Trophoblast cell (in vitro differentiated cells and primary cell): ENCODE data around the gene KRTAP4-16.
"Not testable (repeated sequence)": the region's sequence is repeated elsewhere in the genome, so short reads cannot be mapped to it uniquely, and the experiment has no call there.

ENCODE experiments used
- DNase-seq, 2 donors: peaks; one replicate each; pipeline ENCODE4 v3.0.0-alpha.2; 2016
- H2AFZ ChIP-seq: 2 replicates; pipeline ENCODE4 v1.6.1; 2013; ENCODE audit warnings: low read length, moderate library complexity, mild to moderate bottlenecking; ENCODE audit not compliant: insufficient read depth, poor library complexity
- H2AK5ac ChIP-seq: 2 replicates; pipeline ENCODE4 v1.6.1; 2013; ENCODE audit warnings: mild to moderate bottlenecking, low read length
- H2BK120ac ChIP-seq: 2 replicates; pipeline ENCODE4 v1.6.1; 2013; ENCODE audit warnings: low read length, mild to moderate bottlenecking, moderate library complexity; ENCODE audit not compliant: insufficient read depth, poor library complexity
- H2BK12ac ChIP-seq: 2 replicates; pipeline ENCODE4 v1.6.1; 2013; ENCODE audit warnings: mild to moderate bottlenecking, low read length, moderate library complexity
- H2BK5ac ChIP-seq: 2 replicates; pipeline ENCODE4 v1.6.1; 2013; ENCODE audit warnings: low read length, low read depth, moderate library complexity, mild to moderate bottlenecking; ENCODE audit not compliant: poor library complexity
- H3K14ac ChIP-seq: 2 replicates; pipeline ENCODE4 v1.6.1; 2013; ENCODE audit warnings: mild to moderate bottlenecking, low read length
- H3K18ac ChIP-seq: 2 replicates; pipeline ENCODE4 v1.6.1; 2013; ENCODE audit warnings: mild to moderate bottlenecking, low read length
- H3K23ac ChIP-seq: 2 replicates; pipeline ENCODE4 v1.6.1; 2013; ENCODE audit warnings: low read length
- H3K27ac ChIP-seq: 2 replicates; pipeline ENCODE4 v1.5.1; 2013; ENCODE audit warnings: low read depth, mild to moderate bottlenecking, inconsistent platforms, low read length, moderate library complexity
- H3K27me3 ChIP-seq: 2 replicates; pipeline ENCODE4 v1.6.1; 2013; ENCODE audit warnings: inconsistent platforms, mild to moderate bottlenecking, low read length, moderate library complexity; ENCODE audit not compliant: insufficient read depth
- H3K36me3 ChIP-seq, 2 experiments: 1 replicate in 1 of 2; 2 replicates in 1 of 2; pipeline ENCODE4 v1.6.1; 2013; ENCODE audit warnings: low read length in 2 of 2, mild to moderate bottlenecking in 2 of 2, moderate library complexity in 1 of 2; ENCODE audit not compliant: insufficient read depth in 2 of 2, control insufficient read depth in 1 of 2
- H3K4ac ChIP-seq: 2 replicates; pipeline ENCODE4 v1.6.1; 2013; ENCODE audit warnings: low read depth, mild to moderate bottlenecking, low read length, moderate library complexity
- H3K4me1 ChIP-seq, 2 experiments: 1 replicate in 1 of 2; 2 replicates in 1 of 2; pipeline ENCODE4 v1.6.1; 2013; ENCODE audit warnings: low read length in 2 of 2, mild to moderate bottlenecking in 2 of 2, moderate library complexity in 1 of 2; ENCODE audit not compliant: insufficient read depth in 2 of 2, control insufficient read depth in 1 of 2
- H3K4me2 ChIP-seq: 2 replicates; pipeline ENCODE4 v1.6.1; 2013; ENCODE audit warnings: inconsistent platforms, mild to moderate bottlenecking, low read length, moderate library complexity
- H3K4me3 ChIP-seq: 2 replicates; pipeline ENCODE4 v1.5.1; 2013; ENCODE audit warnings: mild to moderate bottlenecking, low read depth, low read length, inconsistent platforms
- H3K79me1 ChIP-seq: one replicate; pipeline ENCODE4 v1.6.1; 2013; ENCODE audit warnings: low read length
- H3K79me2 ChIP-seq: 2 replicates; pipeline ENCODE4 v1.6.1; 2013; ENCODE audit warnings: low read length, mild to moderate bottlenecking; ENCODE audit not compliant: control insufficient read depth, insufficient read depth, poor library complexity
- H3K9ac ChIP-seq: 2 replicates; pipeline ENCODE4 v1.6.1; 2013; ENCODE audit warnings: mild to moderate bottlenecking, low read length
- H3K9me3 ChIP-seq: 2 replicates; pipeline ENCODE4 v1.6.1; 2013; ENCODE audit warnings: low read depth, mild to moderate bottlenecking, control low read depth, inconsistent platforms, low read length; ENCODE audit not compliant: insufficient read depth
- H4K12ac ChIP-seq: 2 replicates; pipeline ENCODE4 v1.6.1; 2013; ENCODE audit warnings: low read depth, mild to moderate bottlenecking, low read length, moderate library complexity
- H4K8ac ChIP-seq: 2 replicates; pipeline ENCODE4 v1.6.1; 2013; ENCODE audit warnings: low read depth, mild to moderate bottlenecking, low read length, moderate library complexity
- H4K91ac ChIP-seq: one replicate; pipeline ENCODE4 v1.6.1; 2013; ENCODE audit warnings: low read depth, mild to moderate bottlenecking, low read length, moderate library complexity
- WGBS: extraction: QIAGEN DNeasy Blood & Tissue Kit; methylation state at CpG from one replicate; pipeline ENCODE4 v1.1.7; 2013; ENCODE audit warnings: missing lambda C conversion rate; ENCODE audit not compliant: insufficient read length, insufficient coverage; ENCODE audit errors: extremely low coverage; 5-methylcytosine and 5-hydroxymethylcytosine counted together

The KRTAP4-16 gene

DNA sequence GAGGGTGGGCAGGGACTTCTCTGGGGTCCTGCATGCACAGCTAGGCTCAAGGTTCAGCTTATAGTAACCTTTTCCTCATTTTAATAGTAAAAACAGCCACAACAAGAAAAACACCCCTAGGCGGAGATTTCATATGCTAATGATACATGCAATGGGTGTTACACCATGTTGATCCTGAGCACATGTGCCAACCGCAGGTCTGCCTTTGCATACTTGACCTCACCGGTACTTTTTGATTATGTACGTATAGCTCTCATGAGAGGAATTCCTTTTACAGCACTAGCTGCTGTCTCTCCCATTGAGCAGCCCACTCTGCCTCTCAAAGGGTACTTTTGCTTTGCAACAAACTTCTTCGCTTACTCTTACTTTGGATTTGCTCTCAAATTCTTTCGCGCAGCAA, 6.0 kb downstream of the KRTAP4-16 start:
- Histone ChIP-seq H3K79me2 (no peaks in the 10 kb centered on the region), H3K36me3 (no peaks in the 10 kb centered on the region), H3K14ac (no peak overlapping the region), H3K4me1 (no peaks in the 10 kb centered on the region), H3K4me3 (no peak overlapping the region), H2AK5ac (no peak overlapping the region), H4K8ac (no peak overlapping the region), H3K18ac (no peak overlapping the region), H3K9me3 (peaks cover 2% of the 10 kb centered on the region), H3K9ac (no peak overlapping the region), H3K4ac (no peak overlapping the region), H2AFZ (no peak overlapping the region), H3K79me1 (no peaks in the 10 kb centered on the region), H2BK120ac (no peak overlapping the region), H4K12ac (no peak overlapping the region), H3K4me2 (no peak overlapping the region), H3K27ac (no peak overlapping the region), H3K23ac (no peak overlapping the region), H2BK12ac (no peak overlapping the region), H2BK5ac (no peak overlapping the region), H3K27me3 (no peaks in the 10 kb centered on the region), H4K91ac (no peak overlapping the region)
- DNase-seq = no peak
- no CpG with 5 or more reads among the region's 7 CpGs for WGBS

DNA sequence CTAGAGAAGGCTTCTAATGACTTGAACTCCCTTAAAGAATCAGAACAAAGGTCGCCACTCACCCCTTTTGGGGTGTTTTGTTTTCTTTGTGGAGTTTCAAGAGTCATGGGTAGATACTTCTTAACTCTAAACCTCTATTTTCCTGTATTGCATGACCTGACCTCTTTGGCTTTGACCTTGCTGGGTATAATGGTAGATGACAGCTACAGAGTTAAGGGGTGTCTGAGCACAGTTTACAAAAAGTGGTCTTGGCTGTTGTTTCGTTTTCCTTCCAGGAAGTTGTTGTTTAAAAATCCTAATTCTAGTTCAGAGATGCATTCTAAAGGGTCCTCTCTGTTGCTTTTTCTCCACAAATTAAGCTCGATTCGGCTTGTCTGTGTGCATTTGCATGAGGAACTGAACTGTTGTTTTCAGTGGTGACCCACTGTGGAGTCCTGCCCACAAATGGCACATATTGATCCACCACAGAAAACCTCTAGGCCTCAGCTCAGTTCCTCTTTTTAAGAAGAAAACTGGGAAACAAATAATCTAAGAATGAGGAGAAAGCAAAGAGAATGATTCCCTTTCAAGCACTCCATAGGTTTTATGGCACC, 13.2 kb downstream of the KRTAP4-16 start:
- H3K27me3 ChIP-seq, H3K23ac ChIP-seq, H2AK5ac ChIP-seq, H4K91ac ChIP-seq, H3K4me3 ChIP-seq, H3K14ac ChIP-seq, H3K9ac ChIP-seq, H2BK5ac ChIP-seq, DNase-seq, H3K79me1 ChIP-seq, H4K8ac ChIP-seq, H3K36me3 ChIP-seq, H3K4me1 ChIP-seq, H3K79me2 ChIP-seq, H3K18ac ChIP-seq, H2AFZ ChIP-seq, H3K9me3 ChIP-seq, H3K4me2 ChIP-seq, H2BK120ac ChIP-seq, H3K27ac ChIP-seq, H3K4ac ChIP-seq, H2BK12ac ChIP-seq, H4K12ac ChIP-seq: not testable (repeated sequence)
- no CpG with 5 or more reads among the region's 4 CpGs for WGBS

GRCh38 chr17:41084100-41084856, 17.7 kb downstream of the KRTAP4-16 start, which contains the start of gene KRTAP4-7:
TSS of gene KRTAP4-7 (plus strand) at chr17:41084150. CDS start at chr17:41084207, 57 bp downstream.
- DNase-seq, H2BK120ac ChIP-seq, H3K79me2 ChIP-seq, H2AK5ac ChIP-seq, H3K27ac ChIP-seq, H3K9me3 ChIP-seq, H2BK12ac ChIP-seq, H3K4ac ChIP-seq, H3K4me3 ChIP-seq, H3K4me1 ChIP-seq, H2AFZ ChIP-seq, H3K9ac ChIP-seq, H4K91ac ChIP-seq, H4K8ac ChIP-seq, H3K14ac ChIP-seq, H3K18ac ChIP-seq, H2BK5ac ChIP-seq, H3K27me3 ChIP-seq, H3K23ac ChIP-seq, H3K79me1 ChIP-seq, H4K12ac ChIP-seq, H3K4me2 ChIP-seq, H3K36me3 ChIP-seq: not testable (repeated sequence)
- no CpG with 5 or more reads among the region's 14 CpGs for WGBS

GRCh38 chr17:41083427-41083826, 18.6 kb downstream of the KRTAP4-16 start:
- not testable (repeated sequence) for H3K23ac ChIP-seq, H4K12ac ChIP-seq, H2BK5ac ChIP-seq, H3K27me3 ChIP-seq, H2AK5ac ChIP-seq, H3K79me2 ChIP-seq, H3K36me3 ChIP-seq, H3K18ac ChIP-seq, H4K8ac ChIP-seq, H2BK12ac ChIP-seq, H3K14ac ChIP-seq, H3K4me1 ChIP-seq, H3K4me3 ChIP-seq, H2BK120ac ChIP-seq, H2AFZ ChIP-seq, H3K27ac ChIP-seq, H3K9ac ChIP-seq, H3K9me3 ChIP-seq, H3K4ac ChIP-seq, H3K79me1 ChIP-seq, H3K4me2 ChIP-seq, H4K91ac ChIP-seq
- peak in 1 of 2 donors; percentile 44 for DNase-seq
- WGBS = no CpG with 5 or more reads among the region's 2 CpGs
